ENCODE data around the gene ZNF296.

The ZNF296 gene

GRCh38 chr19:45096700-45097099 lies 20.4 kb upstream of the ZNF296 start:
- 0 out of 2 replicates have a peak, but pooled peaks cover 1% of the 10 kb centered on the region for H3K4me1 ChIP-seq (ENCODE audit: control insufficient read depth, insufficient read depth, low read length)
- H3K27me3 ChIP-seq (ENCODE audit: control insufficient read depth, insufficient read depth, low read length) = no peaks in the 10 kb centered on the region
- no CpG with 5 or more reads among the region's 7 CpGs for WGBS (ENCODE audit: insufficient coverage, insufficient read length)
- no peaks in the 10 kb centered on the region for H3K9me3 ChIP-seq (ENCODE audit: control insufficient read depth, insufficient read depth, low read length)
- H3K27ac ChIP-seq (ENCODE audit: low read length) = no peak overlapping the region
- no peak for DNase-seq (ENCODE audit: low read depth, low spot score)
- no peak overlapping the region for H3K4me3 ChIP-seq (ENCODE audit: low read length)
- H3K36me3 ChIP-seq (ENCODE audit: control insufficient read depth, insufficient read depth, low read length) = no peaks in the 10 kb centered on the region

DNA sequence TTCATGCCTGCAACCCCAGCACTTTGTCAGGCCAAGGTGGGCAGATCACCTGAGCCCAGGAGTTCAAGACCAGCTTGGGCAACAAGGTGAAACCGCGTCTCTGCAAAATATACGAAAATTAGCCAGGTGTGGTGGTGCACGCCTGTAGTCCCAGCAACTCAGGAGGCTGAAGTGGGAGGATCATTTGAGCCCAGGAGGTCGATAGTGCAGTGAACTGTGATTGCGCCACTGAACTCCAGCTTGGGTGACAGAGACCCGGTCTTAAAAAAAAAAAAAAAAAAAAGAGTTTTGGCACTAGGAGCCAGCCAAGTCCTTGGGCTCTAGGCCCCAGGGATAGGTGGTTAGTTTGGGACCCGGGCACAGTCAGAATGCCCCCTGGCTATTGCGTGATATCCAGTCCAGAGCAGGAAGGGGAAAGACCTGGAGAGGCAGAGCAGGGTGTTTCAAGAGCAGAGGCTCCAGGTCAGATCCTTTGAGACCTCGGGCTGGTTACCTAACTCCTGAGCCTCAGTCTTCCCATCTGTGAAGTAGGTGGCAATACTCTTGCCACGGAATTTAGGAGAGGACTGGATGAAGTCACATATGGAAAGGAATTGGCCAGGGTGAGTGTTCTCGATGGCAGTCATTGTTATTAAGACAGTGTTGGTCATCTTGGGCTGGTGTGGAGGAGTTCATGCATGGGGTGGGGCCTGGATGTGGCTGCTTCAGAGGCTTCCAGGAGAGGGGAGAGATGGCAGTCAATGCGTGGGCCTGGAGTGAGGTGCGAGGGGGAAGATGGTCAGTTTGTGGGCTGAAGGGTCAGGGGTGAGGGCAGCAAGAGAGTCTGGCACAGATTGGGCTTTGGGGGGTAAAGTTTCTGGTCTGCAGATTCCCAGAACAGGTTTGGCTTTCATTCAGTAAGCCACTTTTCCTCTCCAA lies 19.5 kb upstream of the ZNF296 start:
- Histone ChIP-seq H3K4me3 (ENCODE audit: low read length) (no peak overlapping the region), H3K27me3 (ENCODE audit: control insufficient read depth, insufficient read depth, low read length) (no peaks in the 10 kb centered on the region), H3K36me3 (ENCODE audit: control insufficient read depth, insufficient read depth, low read length) (no peaks in the 10 kb centered on the region), H3K9me3 (ENCODE audit: control insufficient read depth, insufficient read depth, low read length) (no peaks in the 10 kb centered on the region), H3K27ac (ENCODE audit: low read length) (no peak overlapping the region), H3K4me1 (ENCODE audit: control insufficient read depth, insufficient read depth, low read length) (0 out of 2 replicates have a peak, but pooled peaks cover 1% of the 10 kb centered on the region)
- no peak for DNase-seq (ENCODE audit: low read depth, low spot score)
- WGBS (ENCODE audit: insufficient coverage, insufficient read length) = no CpG with 5 or more reads among the region's 14 CpGs

DNA sequence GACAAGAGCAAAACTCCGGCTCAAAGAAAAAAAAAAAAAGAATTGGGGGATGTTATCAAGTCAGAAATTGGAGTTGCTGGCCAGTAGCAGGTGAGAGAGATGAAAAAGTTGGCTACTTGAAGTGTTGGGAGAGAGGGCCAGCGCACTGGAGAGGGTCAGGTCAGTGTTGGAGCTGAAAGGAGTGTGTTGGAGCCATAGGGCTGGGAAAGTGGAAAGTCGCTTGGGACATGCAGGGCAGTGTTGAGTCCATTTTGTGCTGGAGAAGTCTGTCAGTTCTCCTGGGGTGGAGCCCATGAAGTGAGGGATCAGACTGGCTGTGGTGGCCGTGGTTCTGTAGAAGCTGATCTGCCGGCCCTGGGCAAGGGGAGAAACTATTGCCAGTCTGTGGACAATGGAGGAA lies 18.4 kb upstream of the ZNF296 start:
- Histone ChIP-seq H3K4me1 (ENCODE audit: control insufficient read depth, insufficient read depth, low read length) (0 out of 2 replicates have a peak, but pooled peaks cover 1% of the 10 kb centered on the region), H3K27ac (ENCODE audit: low read length) (no peak overlapping the region)

GRCh38 chr19:45094137-45094536 lies 17.9 kb upstream of the ZNF296 start:
- WGBS (ENCODE audit: insufficient coverage, insufficient read length) = no CpG with 5 or more reads among the region's 9 CpGs
- Histone ChIP-seq H3K27me3 (ENCODE audit: control insufficient read depth, insufficient read depth, low read length) (no peaks in the 10 kb centered on the region), H3K36me3 (ENCODE audit: control insufficient read depth, insufficient read depth, low read length) (peaks cover 3% of the 10 kb centered on the region; the same call in 1 of the 2 replicates), H3K4me3 (ENCODE audit: low read length) (no peak overlapping the region; the same call in 1 of the 2 replicates), H3K9me3 (ENCODE audit: control insufficient read depth, insufficient read depth, low read length) (no peaks in the 10 kb centered on the region), H3K4me1 (ENCODE audit: control insufficient read depth, insufficient read depth, low read length) (0 out of 2 replicates have a peak, but pooled peaks cover 1% of the 10 kb centered on the region), H3K27ac (ENCODE audit: low read length) (no peak overlapping the region)
- DNase-seq (ENCODE audit: low read depth, low spot score) = no peak

More for the DNA sequence above, 18.4 kb upstream of the ZNF296 start:
- Histone ChIP-seq H3K36me3 (ENCODE audit: control insufficient read depth, insufficient read depth, low read length) (peaks cover 3% of the 10 kb centered on the region; the same call in 1 of the 2 replicates), H3K27me3 (ENCODE audit: control insufficient read depth, insufficient read depth, low read length) (no peaks in the 10 kb centered on the region), H3K9me3 (ENCODE audit: control insufficient read depth, insufficient read depth, low read length) (no peaks in the 10 kb centered on the region), H3K4me3 (ENCODE audit: low read length) (no peak overlapping the region)
- WGBS (ENCODE audit: insufficient coverage, insufficient read length) = no CpG with 5 or more reads among the region's 5 CpGs
- no peak for DNase-seq (ENCODE audit: low read depth, low spot score)

GRCh38 chr19:45092747-45093678 lies 16.7 kb upstream of the ZNF296 start, which contains the start of gene PPP1R37:
PPP1R37 (plus strand) TSS chr19:45093179; CDS start chr19:45093326, 147 bp downstream.
- peak; percentile 95 for DNase-seq (ENCODE audit: low read depth, low spot score)
- Histone ChIP-seq H3K27ac (ENCODE audit: low read length) (no peak within 1 kb of the TSS), H3K27me3 (ENCODE audit: control insufficient read depth, insufficient read depth, low read length) (no peaks in the 10 kb centered on the region), H3K36me3 (ENCODE audit: control insufficient read depth, insufficient read depth, low read length) (peaks cover 3% of the 10 kb centered on the region; the same call in 1 of the 2 replicates), H3K4me3 (ENCODE audit: low read length) (peak within 1 kb of the TSS; percentile 45; the same call in 1 of the 2 replicates), H3K9me3 (ENCODE audit: control insufficient read depth, insufficient read depth, low read length) (no peaks in the 10 kb centered on the region), H3K4me1 (ENCODE audit: control insufficient read depth, insufficient read depth, low read length) (no peaks in the 10 kb centered on the region)
- no CpG with 5 or more reads among the region's 103 CpGs for WGBS (ENCODE audit: insufficient coverage, insufficient read length)

GRCh38 chr19:45091031-45091923 lies 15.0 kb upstream of the ZNF296 start:
- peaks cover 3% of the 10 kb centered on the region; the same call in 1 of the 2 replicates for H3K36me3 ChIP-seq (ENCODE audit: control insufficient read depth, insufficient read depth, low read length)
- no peak overlapping the region for H3K27ac ChIP-seq (ENCODE audit: low read length)
- peak overlapping the region; percentile 45; the same call in 1 of the 2 replicates for H3K4me3 ChIP-seq (ENCODE audit: low read length)
- peak; percentile 99 for DNase-seq (ENCODE audit: low read depth, low spot score)
- no peaks in the 10 kb centered on the region for H3K27me3 ChIP-seq (ENCODE audit: control insufficient read depth, insufficient read depth, low read length)
- H3K9me3 ChIP-seq (ENCODE audit: control insufficient read depth, insufficient read depth, low read length) = no peaks in the 10 kb centered on the region
- WGBS (ENCODE audit: insufficient coverage, insufficient read length) = no CpG with 5 or more reads among the region's 64 CpGs
- no peaks in the 10 kb centered on the region for H3K4me1 ChIP-seq (ENCODE audit: control insufficient read depth, insufficient read depth, low read length)

DNA sequence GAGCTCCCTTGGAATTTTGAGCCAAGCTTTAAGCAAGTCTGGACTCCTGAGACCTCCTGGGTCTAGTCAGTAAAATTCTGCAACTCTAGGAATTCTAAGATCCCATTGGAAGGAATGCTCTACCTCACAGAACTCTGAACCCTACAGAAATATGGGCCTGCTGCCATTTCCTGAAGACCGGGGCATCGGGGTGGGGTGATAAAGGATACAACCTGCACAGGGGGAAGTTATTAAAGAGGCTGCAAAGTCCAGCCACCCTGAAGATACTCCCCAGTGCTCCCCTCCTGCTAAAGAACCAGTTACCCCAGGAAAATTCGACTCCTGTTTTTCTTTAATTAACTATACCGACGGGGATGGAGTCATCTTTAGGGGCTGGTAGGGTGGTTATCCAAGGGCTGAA lies 14.3 kb upstream of the ZNF296 start:
- Histone ChIP-seq H3K4me3 (ENCODE audit: low read length) (no peak overlapping the region), H3K4me1 (ENCODE audit: control insufficient read depth, insufficient read depth, low read length) (no peaks in the 10 kb centered on the region), H3K9me3 (ENCODE audit: control insufficient read depth, insufficient read depth, low read length) (no peaks in the 10 kb centered on the region), H3K27ac (ENCODE audit: low read length) (no peak overlapping the region), H3K36me3 (ENCODE audit: control insufficient read depth, insufficient read depth, low read length) (peaks cover 3% of the 10 kb centered on the region; the same call in 1 of the 2 replicates), H3K27me3 (ENCODE audit: control insufficient read depth, insufficient read depth, low read length) (no peaks in the 10 kb centered on the region)
- no CpG with 5 or more reads among the region's 5 CpGs for WGBS (ENCODE audit: insufficient coverage, insufficient read length)
- DNase-seq (ENCODE audit: low read depth, low spot score) = no peak

DNA sequence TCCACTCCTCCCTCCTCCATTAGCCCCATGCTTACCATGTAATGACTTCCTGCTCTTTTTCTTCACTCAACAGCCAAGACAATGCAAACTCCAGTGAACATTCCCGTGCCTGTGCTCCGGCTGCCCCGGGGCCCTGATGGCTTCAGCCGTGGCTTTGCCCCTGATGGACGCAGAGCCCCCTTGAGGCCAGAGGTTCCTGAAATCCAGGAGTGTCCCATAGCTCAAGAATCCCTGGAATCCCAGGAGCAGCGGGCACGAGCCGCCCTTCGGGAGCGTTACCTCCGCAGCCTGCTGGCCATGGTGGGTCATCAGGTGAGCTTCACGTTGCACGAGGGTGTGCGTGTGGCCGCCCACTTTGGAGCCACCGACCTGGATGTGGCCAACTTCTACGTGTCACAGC lies 13.8 kb upstream of the ZNF296 start:
- no CpG with 5 or more reads among the region's 17 CpGs for WGBS (ENCODE audit: insufficient coverage, insufficient read length)
- H3K27ac ChIP-seq (ENCODE audit: low read length) = no peak overlapping the region
- H3K4me3 ChIP-seq (ENCODE audit: low read length) = no peak overlapping the region
- no peaks in the 10 kb centered on the region for H3K4me1 ChIP-seq (ENCODE audit: control insufficient read depth, insufficient read depth, low read length)
- peaks cover 3% of the 10 kb centered on the region; the same call in 1 of the 2 replicates for H3K36me3 ChIP-seq (ENCODE audit: control insufficient read depth, insufficient read depth, low read length)
- no peak for DNase-seq (ENCODE audit: low read depth, low spot score)
- H3K27me3 ChIP-seq (ENCODE audit: control insufficient read depth, insufficient read depth, low read length) = no peaks in the 10 kb centered on the region
- no peaks in the 10 kb centered on the region for H3K9me3 ChIP-seq (ENCODE audit: control insufficient read depth, insufficient read depth, low read length)

GRCh38 chr19:45087531-45087930 lies 11.3 kb upstream of the ZNF296 start:
- no peak for DNase-seq (ENCODE audit: low read depth, low spot score)
- Histone ChIP-seq H3K36me3 (ENCODE audit: control insufficient read depth, insufficient read depth, low read length) (peaks cover 3% of the 10 kb centered on the region; the same call in 1 of the 2 replicates), H3K27me3 (ENCODE audit: control insufficient read depth, insufficient read depth, low read length) (no peaks in the 10 kb centered on the region), H3K9me3 (ENCODE audit: control insufficient read depth, insufficient read depth, low read length) (no peaks in the 10 kb centered on the region), H3K4me1 (ENCODE audit: control insufficient read depth, insufficient read depth, low read length) (no peaks in the 10 kb centered on the region), H3K4me3 (ENCODE audit: low read length) (no peak overlapping the region), H3K27ac (ENCODE audit: low read length) (no peak overlapping the region)
- no CpG with 5 or more reads among the region's 11 CpGs for WGBS (ENCODE audit: insufficient coverage, insufficient read length)

Measured in iPS DF 6.9 (cell line).